ENCODE data around the gene ZNF593OS. TPM values are rescaled to one million over a fixed set of nuclear protein-coding genes. Genes with fewer than 3 reads are reported as not detected.

Gene ZNF593OS
- total RNA-seq, 1 donor from 2014 or later: not detected

GRCh38 chr1:26189751-26190275 is 18.2 kb upstream of the ZNF593OS start:
- TF ChIP-seq CTCF (IDR thresholded peaks at IDR 0.05): no peak
- ATAC-seq (no peak), DNase-seq (no peak)
- no peaks in the 10 kb centered on the region for H3K36me3 ChIP-seq
- H3K27ac ChIP-seq: no peak overlapping the region
- H3K4me1 ChIP-seq: no peaks in the 10 kb centered on the region
- H3K4me3 ChIP-seq: no peak overlapping the region
- H3K27me3 ChIP-seq: no peaks in the 10 kb centered on the region
- intact Hi-C loops (cut with DNase I): no loop called here
- H3K9me3 ChIP-seq: no peaks in the 10 kb centered on the region

DNA sequence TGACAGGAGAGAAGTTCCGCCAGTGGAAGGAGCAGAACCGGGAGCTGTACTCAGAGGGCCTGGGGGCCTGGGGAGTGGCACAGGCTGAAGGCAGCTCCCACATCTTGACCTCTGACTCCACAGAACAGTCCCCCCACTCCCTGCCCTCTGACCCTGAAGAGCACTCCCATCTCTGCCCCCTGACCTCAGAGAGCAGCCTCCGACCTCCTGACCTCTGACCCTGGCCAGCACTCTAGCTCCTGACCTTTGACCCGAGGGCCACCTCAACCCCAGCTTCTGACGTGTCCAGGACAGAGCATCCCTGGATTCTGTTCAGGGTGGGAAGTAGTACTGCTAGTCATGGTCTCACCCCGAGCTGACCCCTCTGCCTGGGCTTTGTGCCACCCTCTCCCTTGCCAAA is 17.7 kb upstream of the ZNF593OS start:
- Histone ChIP-seq H3K27me3 (no peaks in the 10 kb centered on the region), H3K4me3 (no peak overlapping the region), H3K36me3 (no peaks in the 10 kb centered on the region), H3K27ac (no peak overlapping the region), H3K4me1 (no peaks in the 10 kb centered on the region), H3K9me3 (no peaks in the 10 kb centered on the region)
- DNase-seq (no peak), ATAC-seq (no peak)
- TF ChIP-seq CTCF (IDR thresholded peaks at IDR 0.05): no peak
- intact Hi-C loops (cut with DNase I): no loop called here

- Histone ChIP-seq H3K4me1 (no peaks in the 10 kb centered on the region), H3K27ac (no peak overlapping the region), H3K36me3 (no peaks in the 10 kb centered on the region), H3K27me3 (no peaks in the 10 kb centered on the region), H3K9me3 (no peaks in the 10 kb centered on the region), H3K4me3 (no peak overlapping the region)
- no peak for TF ChIP-seq CTCF (IDR thresholded peaks at IDR 0.05)
- intact Hi-C loops (cut with DNase I): no loop called here
- no peak for DNase-seq
- ATAC-seq: no peak
Measured at GRCh38 chr1:26188477-26188876, 16.8 kb upstream of the ZNF593OS start.

DNA sequence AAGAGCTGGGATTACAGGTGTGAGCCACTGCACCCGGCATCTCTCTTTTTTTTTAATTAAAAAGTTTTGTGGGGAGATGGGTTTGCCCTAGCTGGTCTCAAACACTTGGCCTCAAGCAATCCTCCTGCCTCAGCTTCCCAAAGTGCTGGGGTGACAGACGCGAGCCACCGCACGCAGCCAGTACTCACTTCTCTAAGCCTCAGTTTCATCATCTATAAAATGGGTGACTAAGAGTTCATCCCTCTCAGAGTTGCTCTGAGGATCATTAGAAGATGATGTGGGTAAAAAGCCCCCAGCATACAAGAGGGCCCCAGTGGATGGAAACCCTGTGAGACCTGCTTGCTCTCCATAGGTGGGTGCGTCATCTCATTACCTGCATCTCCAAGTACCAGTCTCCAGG is 16.2 kb upstream of the ZNF593OS start:
- intact Hi-C loops (cut with DNase I): no loop called here
- no peaks in the 10 kb centered on the region for H3K36me3 ChIP-seq
- H3K4me3 ChIP-seq: no peak overlapping the region
- H3K27me3 ChIP-seq: no peaks in the 10 kb centered on the region
- no peak overlapping the region for H3K27ac ChIP-seq
- no peaks in the 10 kb centered on the region for H3K9me3 ChIP-seq
- no peaks in the 10 kb centered on the region for H3K4me1 ChIP-seq
- TF ChIP-seq CTCF (IDR thresholded peaks at IDR 0.05): no peak
- DNase-seq (no peak), ATAC-seq (no peak)

GRCh38 chr1:26184883-26185282 is 13.3 kb upstream of the ZNF593OS start:
- intact Hi-C loops (cut with DNase I): no loop called here

More at GRCh38 chr1:26184883-26185282, 13.3 kb upstream of the ZNF593OS start:
- no peak for ATAC-seq
- no peaks in the 10 kb centered on the region for H3K4me1 ChIP-seq
- H3K36me3 ChIP-seq: no peaks in the 10 kb centered on the region
- H3K27ac ChIP-seq: no peak overlapping the region
- no peak for DNase-seq
- TF ChIP-seq CTCF (IDR thresholded peaks at IDR 0.05): no peak
- H3K27me3 ChIP-seq: no peaks in the 10 kb centered on the region
- H3K9me3 ChIP-seq: no peaks in the 10 kb centered on the region
- H3K4me3 ChIP-seq: no peak overlapping the region
